HPDE6-E6E7 (cell line): ENCODE data around the gene CCNL2.
"Not testable (repeated sequence)": the region's sequence is repeated elsewhere in the genome, so short reads cannot be mapped to it uniquely, and the experiment has no call there.

Experiments
- DNase-seq: peaks from one replicate; pipeline ENCODE4 v3.0.0; 2011; ENCODE audit warnings: missing footprints; ENCODE audit errors: extremely low spot score

Gene CCNL2

DNA sequence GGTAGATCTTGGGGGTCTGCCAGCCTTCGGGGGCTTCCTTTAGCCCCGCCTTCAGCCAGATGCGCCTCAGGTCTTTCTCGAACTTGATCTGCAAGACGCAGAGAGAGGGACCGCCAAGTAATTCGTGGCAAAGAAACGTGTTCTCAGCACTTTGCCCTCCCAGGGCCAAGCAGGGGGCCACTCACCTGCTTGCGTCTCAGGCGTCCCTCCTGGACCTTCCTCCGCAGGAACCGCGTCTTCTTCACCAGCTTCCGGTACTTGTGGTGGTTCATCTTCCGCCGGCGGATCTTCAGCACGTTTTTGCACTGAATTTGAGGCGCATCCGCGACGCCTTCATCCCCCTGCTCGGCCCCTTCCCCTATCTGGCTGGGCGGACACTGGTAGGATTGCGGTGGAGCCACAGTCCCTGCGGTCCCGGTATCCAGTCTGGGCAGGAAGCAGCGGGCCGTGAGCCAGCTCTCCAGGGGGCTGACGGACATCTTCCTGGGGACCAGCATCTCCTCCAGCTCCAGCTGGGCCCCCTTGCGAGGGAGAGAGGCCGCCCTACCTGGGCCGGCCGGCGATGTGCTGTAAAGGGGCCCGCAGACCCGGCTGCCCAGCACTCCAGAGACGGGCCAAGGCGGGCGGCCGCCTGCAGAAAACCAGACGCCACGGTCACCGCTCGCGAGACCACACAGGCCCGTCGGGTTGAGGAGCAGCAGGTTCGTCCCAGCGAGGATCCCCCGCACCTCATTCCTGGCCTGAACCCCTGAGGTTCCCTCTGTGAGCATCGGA, 25.1 kb downstream of the CCNL2 start:
- DNase-seq, result no peak

DNA sequence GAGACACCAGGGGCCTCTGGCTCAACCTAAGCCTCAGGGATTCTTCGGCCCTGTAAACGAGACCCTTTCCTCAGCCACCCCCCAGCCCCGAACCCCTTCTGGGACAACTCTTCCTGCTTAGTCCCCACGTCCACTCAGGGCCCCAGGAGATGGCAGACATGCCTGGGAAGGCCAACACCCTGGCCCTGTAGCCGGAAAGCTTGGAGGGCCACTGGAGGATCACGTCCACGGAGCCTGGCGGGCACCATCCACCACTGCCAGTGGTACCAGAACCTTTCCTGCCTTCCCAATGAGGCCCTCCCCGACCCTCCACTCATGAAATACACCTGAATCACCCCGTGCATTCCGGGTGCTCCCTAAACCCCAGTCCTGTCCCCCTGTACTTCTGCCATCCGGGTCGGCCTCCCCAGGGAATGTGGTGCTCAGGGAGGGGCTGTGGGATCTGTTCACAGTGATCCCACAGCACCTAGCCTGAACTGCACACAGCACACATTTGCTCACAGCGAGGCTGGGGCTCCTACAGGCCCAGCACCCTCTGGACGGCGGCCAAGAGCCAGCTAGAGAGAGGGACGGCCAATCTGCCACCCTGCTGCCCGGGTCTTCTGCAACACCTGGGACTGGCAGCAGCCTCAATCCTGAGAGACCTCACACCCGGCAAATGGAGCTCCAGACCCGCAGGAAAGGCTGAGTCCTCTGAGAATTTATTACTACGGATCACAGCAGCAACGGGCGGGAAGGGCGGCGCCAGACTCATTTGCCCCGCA, 25.9 kb downstream of the CCNL2 start:
- no peak for DNase-seq

DNA sequence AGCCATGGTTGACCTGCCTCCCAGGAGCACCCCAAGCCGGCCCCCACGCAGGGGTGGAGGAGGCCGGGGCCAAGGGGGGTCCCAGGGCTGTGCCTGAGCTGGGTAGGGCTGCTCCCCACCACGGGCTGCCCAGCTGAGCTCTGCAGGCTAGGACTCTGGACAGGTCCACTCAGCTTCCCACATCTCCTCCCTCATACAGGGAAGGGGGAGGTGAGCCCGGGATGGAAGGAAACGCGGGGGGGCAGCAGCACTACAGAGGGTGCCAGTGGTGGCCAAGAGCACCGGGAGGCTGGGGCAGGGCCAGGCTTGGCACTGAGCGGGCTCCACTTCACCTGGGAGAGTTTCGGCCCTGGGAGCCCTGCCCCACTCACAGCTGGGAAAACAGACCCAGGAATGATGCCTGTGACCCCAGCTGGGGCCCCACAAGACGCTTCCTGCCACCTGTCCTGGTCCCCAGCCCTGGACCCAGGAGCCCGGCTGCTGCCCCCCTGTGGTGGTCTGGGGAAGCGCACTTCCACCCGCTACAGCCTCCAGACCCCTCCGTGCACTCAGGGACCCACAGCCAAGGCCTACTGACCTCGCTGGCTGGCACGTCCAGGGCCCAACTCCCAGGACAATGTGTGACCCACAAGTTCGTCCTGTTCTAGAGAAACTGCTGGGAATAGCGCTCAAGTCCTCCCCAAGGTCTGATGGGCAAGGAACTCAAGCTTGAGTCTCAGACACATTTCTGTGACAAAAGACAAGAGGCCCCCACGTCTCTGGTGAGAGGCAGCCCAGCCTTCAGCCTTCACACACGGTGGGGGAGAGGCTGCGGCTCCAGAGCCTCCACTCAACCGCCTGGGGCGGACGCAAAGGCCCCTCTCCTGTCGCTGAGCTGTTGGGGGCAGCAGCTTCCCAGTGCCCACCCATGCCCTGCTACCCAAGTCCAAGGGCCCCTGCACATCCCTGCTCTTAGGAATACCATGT, 27.1 kb downstream of the CCNL2 start:
- DNase-seq, result peak; percentile 72

DNA sequence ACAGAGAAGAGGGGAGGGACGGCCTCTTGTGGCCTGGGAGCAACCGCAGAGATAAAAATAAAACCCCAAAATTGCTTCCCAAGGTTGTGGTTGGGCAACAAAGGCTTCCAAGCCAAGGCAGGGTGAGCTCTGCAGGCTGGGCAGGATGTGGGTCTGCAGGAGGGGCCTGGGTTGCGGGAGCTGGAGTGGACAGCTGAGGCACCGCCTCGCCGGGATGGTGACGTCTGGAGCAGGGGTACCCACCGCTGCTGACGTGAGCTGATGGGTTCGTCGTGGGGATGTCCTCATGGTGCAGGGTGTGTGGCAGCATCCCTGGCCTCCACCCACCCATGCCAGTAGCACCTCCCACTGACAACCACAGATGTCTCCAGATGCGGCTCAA, 27.8 kb downstream of the CCNL2 start:
- DNase-seq, result no peak

DNA sequence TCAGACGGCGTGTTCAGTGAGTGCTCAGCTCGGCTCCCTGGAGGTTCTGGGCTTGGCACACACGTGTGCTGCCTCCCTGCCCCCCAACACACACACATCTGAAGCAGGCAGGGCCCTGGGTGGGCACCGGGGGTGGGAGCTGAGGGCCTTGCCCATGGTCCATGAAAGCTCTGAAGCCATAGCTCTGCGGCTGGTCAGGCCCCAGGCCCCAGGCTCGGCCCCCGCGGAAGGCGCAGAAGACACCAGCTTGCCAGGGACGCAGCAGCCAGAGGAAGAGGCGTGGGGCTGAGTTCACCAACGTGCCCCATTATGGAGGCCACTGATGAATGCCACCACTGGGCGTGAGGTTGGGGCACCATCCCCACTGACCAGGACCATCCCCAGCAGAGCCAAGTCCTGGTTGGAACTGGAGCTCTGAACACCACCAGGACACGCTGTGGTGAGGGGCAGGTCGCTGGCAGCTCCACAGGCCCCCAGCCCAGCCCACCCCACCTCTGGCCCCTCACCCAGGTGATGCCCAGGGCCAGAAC, 28.3 kb downstream of the CCNL2 start:
- no peak for DNase-seq

DNA sequence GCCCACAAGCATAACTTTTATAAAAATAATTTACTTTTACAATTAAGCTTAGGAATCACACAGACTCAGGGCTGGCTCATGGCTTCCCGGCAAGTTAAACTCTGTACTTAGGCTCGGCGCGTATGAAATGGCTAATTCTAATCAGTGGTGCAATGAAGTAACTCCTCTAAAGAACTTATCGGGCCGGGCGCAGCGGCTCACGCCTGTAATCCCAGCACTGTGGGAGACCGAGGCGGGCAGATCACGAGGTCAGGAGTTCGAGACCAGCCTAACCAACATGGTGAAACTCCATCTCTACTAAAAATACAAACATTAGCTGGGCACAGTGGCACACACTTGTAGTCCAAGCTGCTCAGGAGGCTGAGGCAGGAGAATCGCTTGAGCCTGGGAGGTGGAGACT, 29.0 kb downstream of the CCNL2 start:
- not testable (repeated sequence) for DNase-seq

DNA sequence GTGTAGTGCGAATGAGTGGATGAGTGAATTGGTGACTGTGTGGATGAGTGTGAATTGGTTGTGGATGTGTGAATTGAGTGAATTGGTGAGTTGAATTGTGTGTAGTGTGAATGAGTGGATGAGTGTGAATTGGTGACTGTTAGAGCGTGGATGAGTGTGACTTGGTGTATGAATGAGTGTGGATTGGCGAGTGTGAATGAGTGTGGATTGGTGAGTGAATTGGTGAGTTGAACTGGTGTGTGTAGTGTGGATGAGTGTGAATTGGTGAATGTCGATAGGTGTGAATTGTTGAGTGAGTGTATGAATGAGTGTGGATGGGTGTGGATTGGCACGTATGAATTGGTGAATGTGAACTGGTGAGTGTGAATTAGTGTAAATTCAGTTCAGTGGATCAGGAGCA, 31.8 kb downstream of the CCNL2 start:
- DNase-seq, result no peak

DNA sequence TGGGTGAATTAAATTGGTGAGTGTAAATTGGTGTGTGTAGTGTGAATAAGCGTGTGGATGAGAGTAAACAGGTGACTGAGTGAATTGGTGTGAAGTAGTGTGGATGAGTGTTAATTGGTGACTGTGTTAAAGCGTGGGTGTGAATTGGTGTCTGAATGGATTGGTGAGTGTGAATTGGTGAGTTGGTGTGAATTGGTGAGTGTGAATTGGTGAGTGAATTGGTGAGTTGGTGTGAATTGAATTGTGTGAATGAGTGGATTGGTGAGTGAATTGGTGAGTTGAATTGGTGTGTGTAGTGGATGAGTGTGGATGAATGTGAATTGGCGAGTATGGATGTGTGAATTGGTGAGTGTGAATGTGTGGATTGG, 32.5 kb downstream of the CCNL2 start:
- no peak for DNase-seq

DNA sequence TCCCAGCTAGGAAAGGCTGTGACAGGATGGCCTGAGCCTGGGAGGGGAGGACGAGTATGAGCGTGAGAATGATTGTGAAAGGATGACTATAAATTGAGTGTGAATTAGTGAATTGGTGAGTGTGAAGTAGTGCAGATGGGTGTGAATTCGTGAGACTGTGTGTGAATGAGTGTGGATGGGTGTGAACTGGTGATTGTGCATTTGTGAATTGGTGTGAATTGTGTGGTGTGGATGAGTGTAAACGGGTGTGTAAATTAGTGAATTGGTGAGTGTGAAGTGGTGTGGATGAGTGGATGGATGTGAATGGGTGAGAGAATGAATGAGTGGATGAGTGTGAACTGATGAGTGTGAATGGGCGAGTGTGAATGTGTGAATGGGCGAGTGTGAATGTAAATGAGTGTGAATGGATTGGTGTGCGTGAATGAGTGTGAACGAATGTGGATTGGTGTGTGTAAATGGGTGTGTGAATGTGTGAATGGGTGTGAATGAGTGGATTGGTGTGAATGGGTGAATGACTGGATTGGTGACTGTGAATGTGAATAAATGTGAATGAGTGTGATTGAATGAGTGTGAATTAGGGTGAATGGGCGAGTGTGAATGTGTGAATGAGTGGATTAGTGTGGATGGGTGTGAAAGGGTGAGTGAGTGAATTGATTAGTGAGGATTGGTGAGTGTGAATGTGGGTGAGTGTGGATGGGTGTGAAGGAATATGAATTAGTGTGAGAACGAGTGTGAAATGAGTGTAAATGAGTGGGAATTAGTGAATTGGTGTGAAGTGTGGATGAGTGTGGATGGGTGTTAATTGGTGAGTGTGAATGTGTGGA, 33.0 kb downstream of the CCNL2 start:
- DNase-seq, result no peak

DNA sequence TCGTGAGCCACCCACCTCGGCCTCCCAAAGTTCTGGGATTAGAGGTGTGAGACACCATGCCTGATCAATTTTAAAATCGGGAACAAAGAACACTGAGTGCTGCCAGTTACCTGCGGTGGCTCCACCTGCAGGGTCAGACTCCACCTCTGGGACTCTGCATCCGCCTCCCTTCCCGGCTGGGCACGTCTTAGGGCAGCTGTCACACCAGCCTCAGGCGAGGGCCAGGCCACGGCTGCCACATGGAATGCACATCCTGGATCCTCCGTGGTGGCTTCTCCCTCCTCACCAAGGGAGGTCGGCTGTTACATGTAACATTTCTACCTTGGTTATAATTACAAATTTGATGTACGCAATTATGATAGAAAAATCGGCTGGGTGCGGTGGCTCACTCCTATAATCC, 34.9 kb downstream of the CCNL2 start:
- DNase-seq, result no peak

DNA sequence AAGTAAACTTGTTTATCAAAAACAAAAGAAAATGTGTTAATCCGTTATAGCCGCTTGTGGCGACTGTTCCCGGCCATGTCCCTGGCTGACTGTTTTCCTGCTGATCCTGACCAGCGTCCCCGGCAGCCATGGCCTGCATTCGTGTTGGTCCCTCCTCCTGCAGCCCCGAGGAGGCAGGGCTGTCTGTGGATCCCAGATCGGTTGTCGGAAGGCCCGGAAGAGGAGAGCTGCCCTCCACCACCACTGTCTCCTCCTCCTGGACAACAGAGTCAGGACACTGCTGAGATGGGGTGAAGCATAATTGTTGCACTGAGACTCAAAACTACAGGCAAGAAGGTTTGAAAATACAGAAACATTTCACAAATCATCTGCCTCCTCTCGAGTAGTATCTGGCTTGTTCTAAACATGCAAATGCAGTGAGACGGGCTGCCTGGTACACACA, 37.1 kb downstream of the CCNL2 start:
- DNase-seq, result no peak

DNA sequence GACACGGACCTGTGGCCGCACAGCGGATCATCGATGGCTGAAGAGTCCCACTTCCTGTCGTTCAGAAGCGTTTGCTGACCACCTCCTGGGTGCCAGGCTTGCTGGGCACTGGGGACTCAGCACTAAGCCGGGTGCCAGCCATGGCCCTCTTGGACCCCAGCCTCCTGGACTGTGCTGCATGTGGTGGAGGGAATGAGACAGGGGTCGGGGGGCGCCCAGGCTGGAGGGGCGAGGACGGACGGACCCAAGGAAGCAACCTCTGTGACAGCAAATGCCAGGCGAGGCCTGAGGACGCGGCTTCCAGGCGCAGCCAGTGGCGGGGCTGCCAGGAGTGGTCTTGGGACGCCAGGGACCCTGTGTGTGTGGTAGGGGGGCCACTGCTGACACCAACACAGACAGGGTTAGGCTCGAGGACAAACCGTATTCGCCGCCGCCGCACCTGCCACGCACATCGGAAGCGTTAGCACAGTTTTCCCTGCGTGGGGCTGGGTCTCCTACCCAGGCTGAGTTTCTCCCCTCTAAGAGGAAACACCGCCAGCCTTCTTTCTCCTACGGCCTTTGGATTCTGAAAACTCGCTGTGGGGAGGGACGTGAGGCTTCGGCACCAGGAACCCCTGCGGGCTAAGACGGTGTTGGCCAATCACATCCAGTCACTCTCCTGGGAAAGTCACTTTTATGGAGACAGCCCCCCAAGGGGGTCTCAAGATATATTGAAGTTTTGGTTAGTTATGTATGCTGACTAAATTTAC, 37.7 kb downstream of the CCNL2 start:
- DNase-seq, result no peak

DNA sequence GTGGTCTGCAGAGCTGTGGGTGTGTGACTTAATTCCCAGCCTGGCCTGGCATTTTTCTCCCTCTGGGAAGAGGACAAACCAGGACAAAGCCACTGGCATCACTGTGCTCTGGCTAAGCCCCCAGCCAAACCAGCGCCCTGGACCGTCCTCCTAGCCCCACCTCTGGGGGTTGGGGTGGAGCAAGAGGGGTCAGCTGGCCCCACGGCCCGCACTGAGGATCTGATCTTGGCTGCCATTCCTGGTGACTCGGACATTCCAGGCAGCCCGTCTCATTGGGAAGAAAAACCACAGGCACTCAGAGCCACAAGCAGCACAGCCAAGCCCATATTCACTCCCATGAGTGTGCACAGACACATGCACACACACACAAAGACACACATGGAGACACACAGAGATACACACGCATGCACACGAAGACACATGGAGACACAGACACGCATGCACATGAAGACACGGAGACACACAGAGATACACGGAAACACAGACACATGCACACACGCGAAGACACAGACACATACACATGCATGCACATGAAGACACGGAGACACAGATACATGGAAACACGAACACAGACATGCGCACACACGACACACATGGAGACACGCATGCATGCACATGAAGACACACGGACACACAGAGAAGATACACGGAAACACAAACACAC, 38.5 kb downstream of the CCNL2 start:
- DNase-seq, result no peak

DNA sequence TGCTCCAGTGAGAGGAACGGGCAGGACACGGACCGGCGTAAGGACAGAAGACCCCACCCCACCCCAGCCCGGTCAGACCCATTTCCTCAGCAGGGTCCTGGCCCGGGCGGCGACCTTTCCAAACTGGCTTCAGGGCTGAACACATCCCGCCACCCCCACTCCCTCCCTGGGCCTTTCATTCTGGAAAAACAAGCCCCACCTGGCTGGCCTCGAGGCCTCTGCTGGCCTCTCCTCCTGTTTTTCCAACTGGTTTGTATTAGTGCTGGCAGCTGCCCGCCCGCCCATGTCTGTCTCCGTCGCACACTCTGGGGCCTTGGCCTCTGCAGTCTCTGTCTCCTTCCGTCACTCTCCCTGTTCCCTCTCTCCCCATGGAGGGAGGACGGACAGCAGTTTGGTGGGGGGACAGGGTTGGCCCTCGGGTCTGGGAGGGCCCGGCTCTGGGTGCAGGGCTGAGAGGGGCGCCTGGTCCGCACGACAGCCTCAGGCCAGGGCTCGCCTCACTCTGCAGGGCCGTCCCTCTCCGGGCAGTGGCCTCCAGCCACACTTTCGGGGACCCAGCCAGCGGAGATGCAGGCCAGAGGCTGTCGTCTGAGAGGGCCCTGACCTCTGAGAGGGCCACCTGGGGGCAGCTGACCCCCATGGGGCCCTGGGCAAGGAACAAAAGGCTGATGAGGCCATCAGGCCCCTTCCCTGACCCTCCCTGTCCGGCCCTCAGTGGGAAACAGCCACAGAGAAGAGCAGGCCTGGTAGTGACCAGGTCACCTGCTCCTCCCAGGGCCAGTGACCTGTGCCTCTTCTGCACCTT, 39.3 kb downstream of the CCNL2 start:
- DNase-seq, result no peak

DNA sequence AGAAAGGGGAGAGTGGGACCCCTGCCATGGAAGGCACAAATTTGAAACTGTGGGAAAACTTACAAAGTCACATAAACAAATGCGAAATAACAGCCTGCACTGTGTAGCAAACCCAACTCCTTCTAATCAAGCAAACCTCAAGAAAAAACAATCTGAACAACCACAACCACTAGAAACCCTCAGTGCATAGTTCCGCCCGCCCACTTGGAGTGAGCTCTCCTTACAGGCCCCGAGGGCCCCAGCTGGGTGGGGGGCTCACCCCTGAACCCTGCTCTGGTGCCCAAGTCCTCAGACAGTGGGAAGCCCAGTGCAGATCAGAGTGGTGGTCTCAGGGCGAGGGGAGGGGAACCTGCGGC, 39.8 kb downstream of the CCNL2 start:
- DNase-seq, result no peak

DNA sequence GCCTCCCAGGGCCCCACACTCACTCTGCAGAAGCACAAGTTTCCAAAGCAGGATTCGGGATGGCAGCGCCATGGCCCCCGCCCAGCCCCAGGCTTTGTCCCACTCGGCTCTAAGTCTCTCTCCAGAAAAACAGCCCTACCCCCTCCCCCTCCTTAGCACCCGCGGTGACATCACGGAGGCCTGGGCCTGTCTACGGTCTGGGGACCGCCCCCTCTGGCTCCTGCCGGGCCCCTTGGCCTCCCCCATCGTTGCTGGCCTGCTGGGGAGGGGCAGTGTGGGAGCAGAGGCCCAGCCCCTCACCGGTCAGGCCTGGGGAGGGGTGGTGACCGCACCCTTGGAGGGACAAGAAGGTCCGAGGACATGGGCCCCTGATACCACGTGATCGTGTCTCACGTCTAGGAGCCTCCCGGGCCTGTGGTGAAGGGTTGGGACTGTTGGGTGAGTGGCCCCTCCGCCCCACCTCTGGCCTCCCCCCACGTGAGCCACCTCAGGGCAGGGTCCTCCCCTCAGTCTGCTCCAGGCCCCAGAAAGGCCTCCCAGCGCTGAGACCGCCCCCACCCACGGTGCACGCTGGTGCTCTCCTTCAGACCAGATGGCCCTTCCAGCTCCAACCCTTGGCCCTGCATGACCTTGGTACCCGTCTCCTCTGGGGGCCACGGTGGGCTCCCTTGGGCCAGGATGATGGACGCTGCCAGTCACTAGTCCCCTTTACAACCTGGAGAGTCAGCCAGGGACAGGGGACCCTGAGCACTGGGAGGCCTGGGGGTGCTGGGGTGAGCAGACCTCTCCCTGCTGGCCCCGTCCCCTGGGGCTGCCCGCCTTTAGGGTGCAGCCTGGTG, 40.5 kb downstream of the CCNL2 start, which contains the start of gene MXRA8:
Gene MXRA8, minus strand, starts transcription at position 123 of the 839 bp plus-strand sequence. Its CDS starts 51 bp downstream, at position 72.
- DNase-seq, result no peak

DNA sequence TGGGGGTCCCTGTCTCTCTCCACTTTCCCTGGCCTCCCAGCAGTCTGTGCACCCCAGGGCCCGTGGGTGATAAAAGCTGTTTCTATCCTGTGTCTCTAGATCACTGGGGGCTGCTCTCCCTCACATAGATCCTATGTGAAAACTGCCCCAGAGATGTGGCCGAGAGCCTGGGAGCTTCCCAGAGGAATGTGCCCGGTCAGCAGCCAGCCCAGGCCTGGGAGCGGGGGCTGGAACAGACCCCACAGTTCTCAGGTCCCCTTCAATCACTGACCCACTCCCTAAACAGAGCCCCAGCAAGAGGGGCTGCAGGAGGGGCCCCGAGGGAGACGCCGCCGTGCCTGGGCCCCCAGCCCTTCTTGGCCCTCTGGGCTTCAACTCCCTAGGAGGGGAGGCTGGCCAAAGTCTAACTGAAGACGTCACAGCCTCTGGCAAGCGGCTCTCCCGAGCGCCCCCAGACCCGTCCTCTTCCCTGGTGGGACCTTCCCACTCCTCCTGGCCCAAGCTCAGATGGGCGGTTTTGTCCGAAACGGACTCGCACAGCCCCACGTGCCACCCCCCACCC, 41.2 kb downstream of the CCNL2 start:
- no peak for DNase-seq
